OCI-LY7 (cell line): Measurements from ENCODE around the gene CFC1B.
"Not testable (repeated sequence)": the region's sequence is repeated elsewhere in the genome, so short reads cannot be mapped to it uniquely, and the experiment has no call there.

ENCODE experiments used
- CTCF ChIP-seq: fragments of 200-600 bp; sonication (generic); conservative IDR thresholded peaks from 2 replicates; pipeline ENCODE4 v1.5.1; 2014; ENCODE audit warnings: mild to moderate bottlenecking, antibody characterized with exemption, low read length, moderate library complexity, mixed read lengths
- EZH2phosphoT487 ChIP-seq: fragments of 200-600 bp; sonication (generic); IDR thresholded peaks from 2 replicates; pipeline ENCODE4 v1.6.1; 2018; ENCODE audit warnings: low read depth, borderline replicate concordance, mild to moderate bottlenecking, mixed run types, antibody characterized with exemption, low read length, moderate library complexity, mixed read lengths

GRCh38 chr2:130577559-130577958, 56.5 kb downstream of the CFC1B start:
- TF ChIP-seq CTCF, EZH2phosphoT487: not testable (repeated sequence)
